HG02884 (cell line): ENCODE data around the gene ERGIC1.
"Not testable (repeated sequence)": the region's sequence is repeated elsewhere in the genome, so short reads cannot be mapped to it uniquely, and the experiment has no call there.

Experiments used
- ATAC-seq: cut with Tn5 transposase; IDR thresholded peaks from one replicate; pipeline ENCODE4 v1.9.1; 2021; ENCODE audit warnings: mild to moderate bottlenecking, moderate library complexity; ENCODE audit not compliant: unreplicated experiment

ERGIC1 gene

DNA sequence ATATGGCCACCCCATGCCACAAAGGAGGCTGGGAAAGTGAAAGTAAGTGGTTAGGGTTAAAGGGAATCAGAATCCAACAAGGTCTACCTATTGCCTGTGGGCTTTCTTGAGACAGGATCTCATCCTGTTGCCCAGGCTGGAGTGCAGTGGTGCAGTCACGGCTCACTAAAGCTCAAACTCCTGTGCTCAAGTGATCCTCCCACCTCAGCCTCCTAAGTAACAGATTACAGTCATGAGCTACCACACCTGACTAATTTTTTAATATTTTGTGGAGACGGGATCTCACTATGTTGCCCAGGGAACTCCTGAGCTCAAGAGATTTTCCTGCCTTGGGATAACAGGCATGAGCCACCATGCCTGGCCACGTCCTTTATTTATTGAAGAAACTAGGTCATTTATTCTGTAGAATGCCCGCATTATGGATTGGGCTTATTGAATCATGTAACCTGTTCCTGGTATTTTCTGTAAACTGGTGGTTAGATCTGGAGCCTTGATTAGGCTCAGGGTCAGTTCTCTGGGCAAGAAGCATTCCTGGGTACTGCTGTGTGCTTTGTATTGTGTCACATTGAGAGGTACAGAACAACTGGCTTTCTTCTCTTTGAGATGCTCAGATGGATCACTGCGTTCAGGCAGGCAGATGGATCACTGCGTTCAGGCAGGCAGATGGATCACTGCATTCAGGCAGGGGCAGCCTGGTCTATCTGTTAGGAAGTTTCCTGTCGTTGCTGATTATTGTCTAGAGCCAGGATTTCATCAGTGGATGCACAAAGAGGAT is 41.6 kb downstream of the ERGIC1 start:
- no peak for ATAC-seq

GRCh38 chr5:172876578-172876977 is 42.5 kb downstream of the ERGIC1 start:
- no peak for ATAC-seq

- ATAC-seq, result no peak
Measured at GRCh38 chr5:172877466-172878260, 43.6 kb downstream of the ERGIC1 start.

- no peak for ATAC-seq
Measured at GRCh38 chr5:172878585-172878932, 44.5 kb downstream of the ERGIC1 start.

- ATAC-seq, result no peak
Measured at GRCh38 chr5:172878933-172879752, 45.1 kb downstream of the ERGIC1 start.

DNA sequence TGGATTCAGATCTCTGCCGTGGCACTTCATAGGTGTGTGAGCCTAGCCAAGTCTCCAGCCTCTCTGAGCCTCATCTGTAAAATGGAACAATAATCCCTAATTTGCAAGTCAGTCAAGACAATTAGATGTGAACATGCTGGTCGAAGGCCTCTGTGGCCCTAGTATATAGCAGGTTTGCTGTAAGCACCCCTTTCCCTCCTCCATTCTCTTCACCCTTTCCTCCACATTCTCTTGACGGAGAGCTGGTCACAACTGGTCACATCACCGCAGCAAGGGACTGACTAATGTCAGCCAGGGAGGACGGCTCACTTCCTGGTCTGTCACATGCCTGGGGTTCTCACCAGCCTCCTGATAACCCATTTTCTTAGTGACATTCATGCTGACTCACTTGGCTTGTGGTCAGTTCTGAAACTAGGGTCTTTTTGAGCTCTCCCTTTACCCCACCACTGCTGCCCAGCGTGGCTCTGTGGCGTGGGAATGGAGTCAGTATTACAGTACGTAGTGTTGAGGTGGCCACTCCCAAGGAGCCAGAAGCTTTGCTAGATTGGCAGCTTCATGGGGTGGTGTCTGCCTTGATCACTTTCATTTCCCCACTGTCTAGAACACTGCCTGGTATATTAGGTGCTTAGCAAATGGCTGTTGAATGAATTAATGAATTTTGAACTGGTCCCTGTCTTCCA is 47.8 kb downstream of the ERGIC1 start:
- peak; percentile 66 for ATAC-seq

- ATAC-seq, result no peak
Measured at GRCh38 chr5:172883066-172883465, 49.0 kb downstream of the ERGIC1 start.

- ATAC-seq, result no peak
Measured at GRCh38 chr5:172885597-172886340, 51.7 kb downstream of the ERGIC1 start.

GRCh38 chr5:172886476-172886875 is 52.4 kb downstream of the ERGIC1 start:
- ATAC-seq, result no peak

DNA sequence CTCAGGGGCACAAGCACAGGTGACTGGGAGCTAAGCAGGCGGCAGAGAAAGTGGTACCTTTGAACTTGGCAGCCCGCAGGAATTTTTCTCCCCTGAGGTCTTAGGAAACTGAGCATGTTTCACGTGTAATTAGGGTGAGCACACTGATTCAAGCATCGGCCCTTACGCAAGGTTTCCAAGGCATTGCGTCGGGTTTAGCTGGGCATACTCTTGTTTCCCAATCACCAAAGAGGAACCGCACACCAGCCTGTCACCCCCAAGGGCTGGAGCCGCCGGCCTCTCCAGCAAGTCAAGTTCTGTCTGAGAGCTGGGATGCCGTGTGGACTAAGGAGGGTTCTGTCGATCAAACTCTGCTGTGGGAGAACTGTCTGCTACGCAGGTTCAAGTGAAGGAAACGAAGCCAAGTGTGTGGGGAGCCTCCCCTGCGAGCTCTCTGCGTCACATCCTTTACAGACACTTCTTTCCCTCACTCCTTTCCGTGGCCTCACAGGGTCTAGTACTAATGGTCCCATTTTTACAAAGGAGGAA is 53.0 kb downstream of the ERGIC1 start:
- no peak for ATAC-seq

DNA sequence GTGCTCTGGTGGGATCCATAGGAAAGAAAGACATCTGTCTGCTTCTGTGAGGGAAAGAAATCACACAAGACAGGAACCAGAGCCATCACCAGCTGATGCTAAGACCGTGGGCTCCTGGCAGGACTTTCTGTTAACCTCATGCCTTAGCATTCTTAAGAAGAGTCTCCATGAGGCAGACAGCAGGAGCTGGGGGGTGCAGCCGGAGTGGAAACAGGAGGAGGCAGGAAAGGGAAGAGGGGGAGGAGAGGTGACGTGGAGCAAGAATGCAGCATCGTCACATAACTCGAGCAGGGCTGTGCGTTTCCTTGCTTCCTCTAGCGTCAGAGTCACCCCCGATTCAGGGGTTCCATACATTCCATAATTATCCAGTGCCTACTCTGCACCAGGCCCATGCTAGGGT is 53.6 kb downstream of the ERGIC1 start:
- ATAC-seq, result no peak

- no peak for ATAC-seq
Measured at GRCh38 chr5:172890659-172891058, 56.6 kb downstream of the ERGIC1 start.

GRCh38 chr5:172891716-172892421 is 57.8 kb downstream of the ERGIC1 start:
- no peak for ATAC-seq

DNA sequence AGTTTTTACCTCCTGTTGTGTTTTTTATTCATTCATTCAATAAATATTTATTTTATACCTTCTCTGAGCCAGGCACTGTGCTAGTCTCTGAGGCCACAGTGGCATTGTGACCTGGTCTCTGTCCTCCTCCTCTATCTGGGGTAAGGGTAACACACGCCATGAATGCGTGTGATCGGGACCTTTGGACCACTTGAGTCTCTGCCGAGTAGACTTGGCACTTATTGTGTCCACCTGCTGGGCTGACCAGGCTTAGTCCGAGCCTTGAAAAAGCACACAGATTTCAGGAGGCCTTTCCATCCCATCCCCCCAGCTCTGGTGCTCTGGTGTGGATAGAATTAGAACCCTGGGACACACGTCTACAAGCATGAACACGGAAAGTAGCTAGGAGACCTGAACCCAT is 58.7 kb downstream of the ERGIC1 start:
- ATAC-seq, result no peak

- no peak for ATAC-seq
Measured at GRCh38 chr5:172894767-172895388, 60.8 kb downstream of the ERGIC1 start.

- ATAC-seq, result no peak
Measured at GRCh38 chr5:172895549-172895948, 61.5 kb downstream of the ERGIC1 start.

DNA sequence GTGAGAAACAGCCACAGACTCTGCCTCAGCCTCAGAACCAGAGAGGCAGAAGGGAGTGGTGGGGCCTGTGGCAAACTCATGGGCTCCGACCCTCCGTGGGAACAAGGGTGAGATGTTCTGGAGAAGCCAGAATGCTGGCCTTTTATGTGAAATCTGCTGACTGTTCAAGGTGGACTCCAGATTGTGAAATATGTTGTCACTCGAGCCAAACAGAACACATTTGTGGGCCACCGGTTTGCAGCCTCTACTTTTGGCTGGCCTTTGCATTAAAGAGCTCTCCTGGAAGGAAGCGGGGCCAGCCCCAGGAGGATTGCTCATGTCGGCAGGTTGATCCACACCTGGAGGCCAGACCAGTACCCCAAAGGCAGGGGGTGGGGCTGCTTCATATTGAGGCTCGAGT is 62.4 kb downstream of the ERGIC1 start:
- ATAC-seq, result no peak

DNA sequence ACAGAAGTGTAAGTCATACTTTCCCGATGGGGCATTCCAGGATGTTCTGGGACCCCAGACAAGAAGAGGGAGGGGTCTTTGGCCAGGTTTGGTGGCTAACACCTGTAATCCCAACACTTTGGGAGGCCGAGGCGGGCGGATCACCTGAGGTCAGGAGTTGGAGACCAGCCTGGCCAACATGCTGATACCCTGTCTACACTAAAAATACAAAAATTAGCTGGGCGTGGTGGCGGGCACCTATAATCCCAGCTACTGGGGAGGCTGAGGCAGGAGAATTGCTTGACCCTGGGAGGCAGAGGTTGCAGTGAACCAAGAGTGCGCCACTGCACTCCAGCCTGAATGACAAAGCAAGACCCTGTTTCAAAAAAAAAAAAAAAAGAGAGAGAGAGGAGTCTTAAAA is 63.0 kb downstream of the ERGIC1 start:
- ATAC-seq, result not testable (repeated sequence)
